ENCODE data around the gene PTHLH.

GRCh38 chr12:27940245-27940644 is 32.3 kb downstream of the PTHLH start:
- no peak for TF ChIP-seq CTCF (IDR thresholded peaks at IDR 0.05)
- TF ChIP-seq POLR2A (IDR thresholded peaks at IDR 0.05), result no peak

Measured in thyroid gland (tissue), 4 donors.